ENCODE results near the gene DISC1.

DISC1 gene

GRCh38 chr1:231879296-231879695, 252.7 kb downstream of the DISC1 start:
- TF ChIP-seq CSDC2 (CRISPR knock-in tag; IDR thresholded peaks at IDR 0.05) (no peak), ARNTL (CRISPR knock-in tag; IDR thresholded peaks at IDR 0.05; ENCODE audit: borderline replicate concordance, low read depth) (no peak), ZFP30 (CRISPR knock-in tag; IDR thresholded peaks at IDR 0.05) (no peak), TOX (CRISPR knock-in tag; IDR thresholded peaks at IDR 0.05; ENCODE audit: borderline replicate concordance) (no peak), ZNF8 (CRISPR knock-in tag; IDR thresholded peaks at IDR 0.05) (no peak), RARB (CRISPR knock-in tag; IDR thresholded peaks at IDR 0.05) (no peak), ISL1 (CRISPR knock-in tag; IDR thresholded peaks at IDR 0.05) (no peak), OSR1 (CRISPR knock-in tag; IDR thresholded peaks at IDR 0.05) (no peak), SNAI2 (CRISPR knock-in tag; IDR thresholded peaks at IDR 0.05) (no peak)
- TF ChIP-seq, protein P1, sequence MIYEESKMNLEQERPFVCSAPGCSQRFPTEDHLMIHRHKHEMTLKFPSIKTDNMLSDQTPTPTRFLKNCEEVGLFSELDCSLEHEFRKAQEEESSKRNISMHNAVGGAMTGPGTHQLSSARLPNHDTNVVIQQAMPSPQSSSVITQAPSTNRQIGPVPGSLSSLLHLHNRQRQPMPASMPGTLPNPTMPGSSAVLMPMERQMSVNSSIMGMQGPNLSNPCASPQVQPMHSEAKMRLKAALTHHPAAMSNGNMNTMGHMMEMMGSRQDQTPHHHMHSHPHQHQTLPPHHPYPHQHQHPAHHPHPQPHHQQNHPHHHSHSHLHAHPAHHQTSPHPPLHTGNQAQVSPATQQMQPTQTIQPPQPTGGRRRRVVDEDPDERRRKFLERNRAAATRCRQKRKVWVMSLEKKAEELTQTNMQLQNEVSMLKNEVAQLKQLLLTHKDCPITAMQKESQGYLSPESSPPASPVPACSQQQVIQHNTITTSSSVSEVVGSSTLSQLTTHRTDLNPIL (CRISPR knock-in tag; IDR thresholded peaks at IDR 0.05; ENCODE audit: low read depth), result no peak
- ATAC-seq, result peak; percentile 34

GRCh38 chr1:231882333-231882732, 255.7 kb downstream of the DISC1 start:
- no peak for TF ChIP-seq ESRRG (CRISPR knock-in tag; IDR thresholded peaks at IDR 0.05)
- TF ChIP-seq CSDC2 (CRISPR knock-in tag; IDR thresholded peaks at IDR 0.05), result no peak
- TF ChIP-seq, protein P2, sequence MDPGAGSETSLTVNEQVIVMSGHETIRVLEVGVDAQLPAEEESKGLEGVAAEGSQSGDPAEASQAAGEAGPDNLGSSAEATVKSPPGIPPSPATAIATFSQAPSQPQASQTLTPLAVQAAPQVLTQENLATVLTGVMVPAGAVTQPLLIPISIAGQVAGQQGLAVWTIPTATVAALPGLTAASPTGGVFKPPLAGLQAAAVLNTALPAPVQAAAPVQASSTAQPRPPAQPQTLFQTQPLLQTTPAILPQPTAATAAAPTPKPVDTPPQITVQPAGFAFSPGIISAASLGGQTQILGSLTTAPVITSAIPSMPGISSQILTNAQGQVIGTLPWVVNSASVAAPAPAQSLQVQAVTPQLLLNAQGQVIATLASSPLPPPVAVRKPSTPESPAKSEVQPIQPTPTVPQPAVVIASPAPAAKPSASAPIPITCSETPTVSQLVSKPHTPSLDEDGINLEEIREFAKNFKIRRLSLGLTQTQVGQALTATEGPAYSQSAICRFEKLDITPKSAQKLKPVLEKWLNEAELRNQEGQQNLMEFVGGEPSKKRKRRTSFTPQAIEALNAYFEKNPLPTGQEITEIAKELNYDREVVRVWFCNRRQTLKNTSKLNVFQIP (CRISPR knock-in tag; IDR thresholded peaks at IDR 0.05; ENCODE audit: borderline replicate concordance, low read depth), result no peak
- no peak for TF ChIP-seq ISL1 (CRISPR knock-in tag; IDR thresholded peaks at IDR 0.05)
- TF ChIP-seq, protein P1 (CRISPR knock-in tag; IDR thresholded peaks at IDR 0.05; ENCODE audit: low read depth), result no peak
- TF ChIP-seq ZNF565 (CRISPR knock-in tag; conservative IDR thresholded peaks at IDR 0.05; ENCODE audit: low read depth), result no peak
- TF ChIP-seq ZNF8 (CRISPR knock-in tag; IDR thresholded peaks at IDR 0.05), result no peak
- TF ChIP-seq ZFP30 (CRISPR knock-in tag; IDR thresholded peaks at IDR 0.05), result no peak
- TF ChIP-seq, protein P3, sequence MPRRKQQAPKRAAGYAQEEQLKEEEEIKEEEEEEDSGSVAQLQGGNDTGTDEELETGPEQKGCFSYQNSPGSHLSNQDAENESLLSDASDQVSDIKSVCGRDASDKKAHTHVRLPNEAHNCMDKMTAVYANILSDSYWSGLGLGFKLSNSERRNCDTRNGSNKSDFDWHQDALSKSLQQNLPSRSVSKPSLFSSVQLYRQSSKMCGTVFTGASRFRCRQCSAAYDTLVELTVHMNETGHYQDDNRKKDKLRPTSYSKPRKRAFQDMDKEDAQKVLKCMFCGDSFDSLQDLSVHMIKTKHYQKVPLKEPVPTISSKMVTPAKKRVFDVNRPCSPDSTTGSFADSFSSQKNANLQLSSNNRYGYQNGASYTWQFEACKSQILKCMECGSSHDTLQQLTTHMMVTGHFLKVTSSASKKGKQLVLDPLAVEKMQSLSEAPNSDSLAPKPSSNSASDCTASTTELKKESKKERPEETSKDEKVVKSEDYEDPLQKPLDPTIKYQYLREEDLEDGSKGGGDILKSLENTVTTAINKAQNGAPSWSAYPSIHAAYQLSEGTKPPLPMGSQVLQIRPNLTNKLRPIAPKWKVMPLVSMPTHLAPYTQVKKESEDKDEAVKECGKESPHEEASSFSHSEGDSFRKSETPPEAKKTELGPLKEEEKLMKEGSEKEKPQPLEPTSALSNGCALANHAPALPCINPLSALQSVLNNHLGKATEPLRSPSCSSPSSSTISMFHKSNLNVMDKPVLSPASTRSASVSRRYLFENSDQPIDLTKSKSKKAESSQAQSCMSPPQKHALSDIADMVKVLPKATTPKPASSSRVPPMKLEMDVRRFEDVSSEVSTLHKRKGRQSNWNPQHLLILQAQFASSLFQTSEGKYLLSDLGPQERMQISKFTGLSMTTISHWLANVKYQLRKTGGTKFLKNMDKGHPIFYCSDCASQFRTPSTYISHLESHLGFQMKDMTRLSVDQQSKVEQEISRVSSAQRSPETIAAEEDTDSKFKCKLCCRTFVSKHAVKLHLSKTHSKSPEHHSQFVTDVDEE (CRISPR knock-in tag; IDR thresholded peaks at IDR 0.05), result no peak
- TF ChIP-seq GLIS3 (CRISPR knock-in tag; IDR thresholded peaks at IDR 0.05), result no peak
- no peak for TF ChIP-seq ARNTL (CRISPR knock-in tag; IDR thresholded peaks at IDR 0.05; ENCODE audit: borderline replicate concordance, low read depth)
- TF ChIP-seq, protein P4, sequence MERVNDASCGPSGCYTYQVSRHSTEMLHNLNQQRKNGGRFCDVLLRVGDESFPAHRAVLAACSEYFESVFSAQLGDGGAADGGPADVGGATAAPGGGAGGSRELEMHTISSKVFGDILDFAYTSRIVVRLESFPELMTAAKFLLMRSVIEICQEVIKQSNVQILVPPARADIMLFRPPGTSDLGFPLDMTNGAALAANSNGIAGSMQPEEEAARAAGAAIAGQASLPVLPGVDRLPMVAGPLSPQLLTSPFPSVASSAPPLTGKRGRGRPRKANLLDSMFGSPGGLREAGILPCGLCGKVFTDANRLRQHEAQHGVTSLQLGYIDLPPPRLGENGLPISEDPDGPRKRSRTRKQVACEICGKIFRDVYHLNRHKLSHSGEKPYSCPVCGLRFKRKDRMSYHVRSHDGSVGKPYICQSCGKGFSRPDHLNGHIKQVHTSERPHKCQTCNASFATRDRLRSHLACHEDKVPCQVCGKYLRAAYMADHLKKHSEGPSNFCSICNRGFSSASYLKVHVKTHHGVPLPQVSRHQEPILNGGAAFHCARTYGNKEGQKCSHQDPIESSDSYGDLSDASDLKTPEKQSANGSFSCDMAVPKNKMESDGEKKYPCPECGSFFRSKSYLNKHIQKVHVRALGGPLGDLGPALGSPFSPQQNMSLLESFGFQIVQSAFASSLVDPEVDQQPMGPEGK (CRISPR knock-in tag; IDR thresholded peaks at IDR 0.05; ENCODE audit: borderline replicate concordance), result no peak
- ATAC-seq, result no peak

- ATAC-seq, result no peak
- TF ChIP-seq, protein P3 (CRISPR knock-in tag; IDR thresholded peaks at IDR 0.05), result no peak
- TF ChIP-seq PPARA (CRISPR knock-in tag; IDR thresholded peaks at IDR 0.05; ENCODE audit: borderline replicate concordance) (no peak), ARNTL (CRISPR knock-in tag; IDR thresholded peaks at IDR 0.05; ENCODE audit: borderline replicate concordance, low read depth) (no peak), SNAI2 (CRISPR knock-in tag; IDR thresholded peaks at IDR 0.05) (no peak), RARB (CRISPR knock-in tag; IDR thresholded peaks at IDR 0.05) (no peak), ZNF8 (CRISPR knock-in tag; IDR thresholded peaks at IDR 0.05) (no peak)
- TF ChIP-seq, protein P4 (CRISPR knock-in tag; IDR thresholded peaks at IDR 0.05; ENCODE audit: borderline replicate concordance), result no peak
Measured at GRCh38 chr1:231882790-231883189, 256.2 kb downstream of the DISC1 start.
